Endothelial cell of umbilical vein (primary cell): ENCODE data around the gene CARNS1. TPM values are rescaled to one million over a fixed set of nuclear protein-coding genes. Genes with fewer than 3 reads are reported as not detected.

Experiments
- BruUV-seq: library from RNA; stranded (reverse); fragments of 400-500 nt; replicated peaks from 2 replicates; lab custom pipeline; 2021; lab: Mats Ljungman, UMichigan
- CTCF ChIA-PET: fragments of 300-600, 350-600 bp; sonication (Branson Sonifier 250); formaldehyde crosslinking; loops from one replicate; lab custom pipeline; 2021; ENCODE audit warnings: antibody characterized with exemption, inconsistent platforms; lab: Charles Lee
- POLR2A ChIA-PET: fragments of 300-600, 350-600 bp; sonication (Branson Sonifier 250); formaldehyde crosslinking; loops from one replicate; lab custom pipeline; 2021; ENCODE audit warnings: antibody characterized with exemption, inconsistent platforms; lab: Charles Lee
- DNase-seq: peaks from one replicate; pipeline ENCODE4 v3.0.0-alpha.2; 2011; ENCODE audit warnings: low read depth, low spot score
- FAIRE-seq: peaks from 2 replicates; lab custom pipeline; 2011; peaks lifted over from hg19 to GRCh38; lab: Jason Lieb, UNC
- H2AFZ ChIP-seq: 2 replicates; pipeline ENCODE4 v1.6.0; 2012; ENCODE audit warnings: low read depth, low read length, control low read depth, inconsistent platforms
- H3K27ac ChIP-seq: 2 replicates; pipeline ENCODE4 v1.5.1; 2011; ENCODE audit warnings: low read depth, mild to moderate bottlenecking, control low read depth, low read length, moderate library complexity; ENCODE audit not compliant: insufficient read depth
- H3K27me3 ChIP-seq, 2 experiments: 2 replicates each; pipeline versions ENCODE4 v1.6.0 to v1.6.1; 2011; ENCODE audit warnings: low read length in 2 of 2, mixed read lengths in 1 of 2; ENCODE audit not compliant: control insufficient read depth in 2 of 2, insufficient read depth in 2 of 2
- H3K36me3 ChIP-seq, 2 experiments: 2 replicates in 1 of 2; 3 replicates in 1 of 2; pipeline ENCODE4 v1.5.1; 2011; ENCODE audit warnings: low read length in 2 of 2, mild to moderate bottlenecking in 1 of 2, moderate library complexity in 1 of 2; ENCODE audit not compliant: control insufficient read depth in 2 of 2, insufficient read depth in 2 of 2; ENCODE audit errors: extremely low read depth in 1 of 2
- H3K4me1 ChIP-seq: 3 replicates; pipeline ENCODE4 v1.5.1; 2011; ENCODE audit warnings: mild to moderate bottlenecking, low read length; ENCODE audit not compliant: control insufficient read depth, insufficient read depth; ENCODE audit errors: extremely low read depth
- H3K4me2 ChIP-seq: 2 replicates; pipeline ENCODE4 v1.6.1; 2011; ENCODE audit warnings: low read length, control low read depth, mixed read lengths; ENCODE audit not compliant: insufficient read depth
- H3K4me3 ChIP-seq, 3 experiments: fragments of 200-600 bp in 1 of 3; sonication (generic), shearing (Covaris generic) in 1 of 3; replicated peaks in 1 of 3; 2 replicates each; pipeline ENCODE4 v1.5.1; 2011 to 2016; ENCODE audit warnings: control low read depth in 3 of 3, low read length in 3 of 3, mild to moderate bottlenecking in 2 of 3, inconsistent platforms in 1 of 3, low read depth in 1 of 3, moderate library complexity in 1 of 3; ENCODE audit not compliant: insufficient read depth in 1 of 3
- H3K79me2 ChIP-seq: 2 replicates; pipeline ENCODE4 v1.6.0; 2012; ENCODE audit warnings: low read length, inconsistent platforms; ENCODE audit not compliant: control insufficient read depth, insufficient read depth
- H3K9ac ChIP-seq: replicated peaks from 2 replicates; pipeline ENCODE3; 2011; ENCODE audit warnings: low read length, control low read depth; ENCODE audit not compliant: insufficient read depth; ENCODE audit errors: extremely low read depth
- H3K9me1 ChIP-seq: replicated peaks from 3 replicates; pipeline ENCODE4 v1.6.0; 2011; ENCODE audit warnings: mild to moderate bottlenecking, low read length; ENCODE audit not compliant: control insufficient read depth, insufficient read depth; ENCODE audit errors: extremely low read depth
- H3K9me3 ChIP-seq: replicated peaks from 2 replicates; pipeline ENCODE4 v1.5.1; 2012; ENCODE audit warnings: low read length, inconsistent platforms; ENCODE audit not compliant: control insufficient read depth, insufficient read depth
- H4K20me1 ChIP-seq: replicated peaks from 2 replicates; pipeline ENCODE3; 2011; ENCODE audit warnings: mild to moderate bottlenecking, low read length; ENCODE audit not compliant: control insufficient read depth, insufficient read depth; ENCODE audit errors: extremely low read depth
- EZH2 ChIP-seq: IDR thresholded peaks from 2 replicates; pipeline ENCODE4 v1.6.1; 2012; ENCODE audit warnings: borderline replicate concordance, low read depth, mild to moderate bottlenecking, moderate library complexity, low read length, inconsistent platforms; ENCODE audit not compliant: severe bottlenecking
- FOS ChIP-seq: IDR thresholded peaks from 2 replicates; pipeline ENCODE4 v1.6.1; 2011; ENCODE audit warnings: mild to moderate bottlenecking, low read length, moderate library complexity, borderline replicate concordance; ENCODE audit not compliant: insufficient read depth
- GATA2 ChIP-seq: IDR thresholded peaks from 2 replicates; pipeline ENCODE4 v1.7.0; 2011; ENCODE audit warnings: low read depth, mild to moderate bottlenecking, moderate library complexity, mixed read lengths, low read length; ENCODE audit not compliant: insufficient read length, insufficient read depth
- JUN ChIP-seq: IDR thresholded peaks from 2 replicates; pipeline ENCODE4 v1.6.1; 2011; ENCODE audit warnings: borderline replicate concordance, low read depth; ENCODE audit not compliant: insufficient read length, insufficient read depth
- MYC ChIP-seq: IDR thresholded peaks from one replicate; pipeline ENCODE4 v1.6.1; 2011; ENCODE audit warnings: mild to moderate bottlenecking, low read depth, low read length
- POLR2A ChIP-seq: IDR thresholded peaks from 2 replicates; pipeline ENCODE4 v1.6.1; 2012; ENCODE audit warnings: low read depth, mild to moderate bottlenecking, control low read depth, low read length
- POLR2AphosphoS5 ChIP-seq: IDR thresholded peaks from 2 replicates; pipeline ENCODE4 v1.6.1; 2012; ENCODE audit warnings: low read depth, mild to moderate bottlenecking, control low read depth, low read length, moderate library complexity; ENCODE audit not compliant: insufficient read depth
- dilution Hi-C: fragments of 300-500 bp; cut with MboI; formaldehyde crosslinking; loops from one replicate; pipeline ENCODE4 v1.15.0; 2019; ENCODE audit warnings: low sequenced_read_pairs; ENCODE audit not compliant: extremely low pct_ligation_motif_present
- intact Hi-C: fragments of 100-400 bp; cut with micrococcal nuclease; formaldehyde crosslinking; loops from one replicate; pipeline ENCODE4 v1.10.0; 2022
- polyA plus RNA-seq, 4 experiments: library from polyadenylated mRNA; depleted of rRNA in 3 of 4; stranded (reverse) in 3 of 4; unstranded in 1 of 4; fragments of >200 nt; gene quantifications; 2 replicates each; pipeline versions ENCODE4 v1.2.1 to v1.2.3, GENCODE V29; 2011 to 2012; ENCODE audit warnings: missing spikeins in 1 of 4
- total RNA-seq: library from RNA; stranded (reverse); gene quantifications from 2 replicates; pipeline ENCODE4 v1.2.3, GENCODE V29; 2021
- TF ChIP-seq, protein P1 (sequence below), 2 donors: IDR thresholded peaks; 1 replicate in 1 of 2; 2 replicates in 1 of 2; pipeline ENCODE4 v1.5.1; 2011; ENCODE audit warnings: low read length in 2 of 2, mild to moderate bottlenecking in 2 of 2, moderate library complexity in 2 of 2, control low read depth in 1 of 2, inconsistent platforms in 1 of 2, low read depth in 1 of 2; ENCODE audit not compliant: insufficient read depth in 1 of 2; ENCODE audit errors: extremely low read depth in 1 of 2
- TF ChIP-seq, protein P2 (sequence below): IDR thresholded peaks from 2 replicates; pipeline ENCODE4 v1.6.1; 2011; ENCODE audit not compliant: insufficient read depth, insufficient read length

CARNS1 gene
- total and polyA plus RNA-seq, 2 donors (not counting 3 experiments of a cell fraction or from before 2014, with no cell fraction given) = 0.14 to 0.35 TPM

DNA sequence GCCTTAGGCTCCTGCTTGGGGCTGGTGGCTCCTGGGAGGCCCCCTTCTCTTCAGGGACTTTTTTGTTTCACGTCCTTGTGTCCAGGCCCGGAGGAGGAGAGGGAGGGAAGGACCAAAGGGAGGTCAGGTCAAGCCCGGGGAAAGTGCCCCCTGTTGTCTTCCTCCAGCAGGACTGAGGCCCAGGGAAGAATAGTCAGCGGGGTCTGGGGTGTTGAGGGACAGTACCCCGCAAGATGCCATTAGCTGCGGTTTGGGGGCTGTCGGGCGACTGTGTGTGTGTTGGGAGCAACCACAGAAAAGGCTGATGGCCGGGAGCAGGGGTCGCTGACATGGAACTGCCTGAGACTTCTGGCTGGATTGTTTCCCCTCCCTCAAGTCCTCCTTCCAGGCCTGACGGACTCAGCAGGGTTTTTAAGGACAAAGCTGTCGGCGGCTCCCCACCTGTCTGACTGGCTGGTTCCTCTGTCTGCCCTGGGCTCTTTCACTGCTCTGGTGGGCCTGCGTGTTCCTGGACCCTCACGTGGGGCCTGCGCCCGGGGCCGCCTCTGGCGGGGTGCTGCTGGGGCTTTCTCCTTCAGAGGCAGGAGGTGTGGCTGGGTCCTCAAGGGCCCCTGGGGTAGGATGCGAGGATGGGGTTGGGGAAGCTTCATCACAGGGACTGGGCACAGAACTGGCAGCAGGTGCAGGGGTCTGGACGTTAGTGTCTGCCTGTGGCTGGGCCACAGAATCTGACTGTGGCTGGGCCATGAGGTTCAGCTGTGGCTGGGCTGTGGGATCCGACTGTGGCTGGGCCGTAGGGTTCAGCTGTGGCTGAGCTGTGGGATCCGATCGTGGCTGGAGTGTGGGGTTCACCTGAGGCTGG is 35.5 kb downstream of the CARNS1 start:
- peaks cover 7% of the 10 kb centered on the region for H3K4me1 ChIP-seq
- no peaks in the 10 kb centered on the region for H3K27me3 ChIP-seq
- dilution Hi-C loops = no loop called here
- ChIA-PET POLR2A (interaction anchor here (1.5 kb wide), 1 partner anchor 10 kb away, joined by 4 read pairs; no protein-coding TSS in a partner anchor), CTCF (interaction anchor here (0.8 to 1.4 kb wide), 9 partner anchors 8 to 208 kb away, joined by 3 to 10 read pairs (median 4); partner anchors contain the start of genes AIP, CORO1B, PPP1CA and RAD9A)
- TF ChIP-seq POLR2A = no peak
- no peak for TF ChIP-seq EZH2
- TF ChIP-seq, protein P1, sequence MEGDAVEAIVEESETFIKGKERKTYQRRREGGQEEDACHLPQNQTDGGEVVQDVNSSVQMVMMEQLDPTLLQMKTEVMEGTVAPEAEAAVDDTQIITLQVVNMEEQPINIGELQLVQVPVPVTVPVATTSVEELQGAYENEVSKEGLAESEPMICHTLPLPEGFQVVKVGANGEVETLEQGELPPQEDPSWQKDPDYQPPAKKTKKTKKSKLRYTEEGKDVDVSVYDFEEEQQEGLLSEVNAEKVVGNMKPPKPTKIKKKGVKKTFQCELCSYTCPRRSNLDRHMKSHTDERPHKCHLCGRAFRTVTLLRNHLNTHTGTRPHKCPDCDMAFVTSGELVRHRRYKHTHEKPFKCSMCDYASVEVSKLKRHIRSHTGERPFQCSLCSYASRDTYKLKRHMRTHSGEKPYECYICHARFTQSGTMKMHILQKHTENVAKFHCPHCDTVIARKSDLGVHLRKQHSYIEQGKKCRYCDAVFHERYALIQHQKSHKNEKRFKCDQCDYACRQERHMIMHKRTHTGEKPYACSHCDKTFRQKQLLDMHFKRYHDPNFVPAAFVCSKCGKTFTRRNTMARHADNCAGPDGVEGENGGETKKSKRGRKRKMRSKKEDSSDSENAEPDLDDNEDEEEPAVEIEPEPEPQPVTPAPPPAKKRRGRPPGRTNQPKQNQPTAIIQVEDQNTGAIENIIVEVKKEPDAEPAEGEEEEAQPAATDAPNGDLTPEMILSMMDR (IDR thresholded peaks at IDR 0.05; ENCODE audit: extremely low read depth in 1 of 2, insufficient read depth in 1 of 2, low read depth in 1 of 2, low read length in 2 of 2) = no peak
- TF ChIP-seq POLR2AphosphoS5 = no peak
- no peak for TF ChIP-seq FOS
- TF ChIP-seq MYC = no peak
- TF ChIP-seq, protein P2, sequence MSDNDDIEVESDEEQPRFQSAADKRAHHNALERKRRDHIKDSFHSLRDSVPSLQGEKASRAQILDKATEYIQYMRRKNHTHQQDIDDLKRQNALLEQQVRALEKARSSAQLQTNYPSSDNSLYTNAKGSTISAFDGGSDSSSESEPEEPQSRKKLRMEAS = no peak
- no peak for TF ChIP-seq GATA2
- TF ChIP-seq JUN = no peak
- H3K4me2 ChIP-seq = no peak overlapping the region
- H4K20me1 ChIP-seq = no peaks in the 10 kb centered on the region
- BruUV-seq = no TSS peak
- H3K4me3 ChIP-seq = no peak overlapping the region
- H2AFZ ChIP-seq = no peak overlapping the region
- no peaks in the 10 kb centered on the region for H3K36me3 ChIP-seq
- intact Hi-C loops = no loop called here
- DNase-seq (no peak), FAIRE-seq (no peak)
- no peak overlapping the region for H3K27ac ChIP-seq
- no peak overlapping the region for H3K9ac ChIP-seq
- H3K9me1 ChIP-seq = no peaks in the 10 kb centered on the region
- H3K79me2 ChIP-seq = no peaks in the 10 kb centered on the region
- no peaks in the 10 kb centered on the region for H3K9me3 ChIP-seq
